HG03469 (cell line): ENCODE results near the gene LYPD6.
"Not testable (repeated sequence)": the region's sequence is repeated elsewhere in the genome, so short reads cannot be mapped to it uniquely, and the experiment has no call there.

Experiments
- ATAC-seq: cut with Tn5 transposase; IDR thresholded peaks from one replicate; pipeline ENCODE4 v1.9.1; 2021; ENCODE audit warnings: mild to moderate bottlenecking, moderate library complexity, moderate number of reproducible peaks; ENCODE audit not compliant: unreplicated experiment

LYPD6 gene

GRCh38 chr2:149492923-149493322 is 162.5 kb downstream of the LYPD6 start:
- no peak for ATAC-seq

- ATAC-seq = not testable (repeated sequence)
These were observed 168.8 kb downstream of the LYPD6 start for GRCh38 chr2:149499204-149499603.

GRCh38 chr2:149506808-149507207 is 176.4 kb downstream of the LYPD6 start:
- ATAC-seq = not testable (repeated sequence)

- ATAC-seq = no peak
These were observed 177.6 kb downstream of the LYPD6 start for GRCh38 chr2:149507974-149508373.

- no peak for ATAC-seq
These were observed 183.1 kb downstream of the LYPD6 start for GRCh38 chr2:149513461-149513860.
